CD8-positive, alpha-beta memory T cell (primary cell): ENCODE data around the gene EEPD1. TPM values are rescaled to one million over a fixed set of nuclear protein-coding genes. Genes with fewer than 3 reads are reported as not detected.

Experiments used
- CTCF ChIA-PET: fragments of 350-600 bp; sonication (Branson Sonifier 250); formaldehyde crosslinking; loops from one replicate; lab custom pipeline; 2021; ENCODE audit warnings: antibody characterized with exemption; lab: Charles Lee
- POLR2A ChIA-PET: fragments of 350-600 bp; sonication (Branson Sonifier 250); formaldehyde crosslinking; loops from one replicate; lab custom pipeline; 2021; ENCODE audit warnings: antibody characterized with exemption; lab: Charles Lee
- DNase-seq, 5 donors: peaks; one replicate each; pipeline versions ENCODE4 v3.0.0 to v3.0.0-alpha.2; 2020 to 2022; ENCODE audit warnings: mixed read lengths in 1 of 5
- H3K27ac ChIP-seq: one replicate; pipeline ENCODE4 v1.7.0; 2013; ENCODE audit warnings: low read depth, mild to moderate bottlenecking, low read length, moderate library complexity
- H3K27me3 ChIP-seq: 2 replicates; pipeline ENCODE4 v1.7.0; 2013; ENCODE audit warnings: low read length, mild to moderate bottlenecking; ENCODE audit not compliant: insufficient read depth, poor library complexity, severe bottlenecking
- H3K36me3 ChIP-seq: 2 replicates; pipeline ENCODE4 v1.7.0; 2013; ENCODE audit warnings: mild to moderate bottlenecking, low read length, moderate library complexity; ENCODE audit not compliant: insufficient read depth
- H3K4me1 ChIP-seq: 2 replicates; pipeline ENCODE4 v1.7.0; 2013; ENCODE audit warnings: mild to moderate bottlenecking, low read length, moderate library complexity; ENCODE audit not compliant: insufficient read depth
- H3K4me3 ChIP-seq: 2 replicates; pipeline ENCODE4 v1.7.0; 2013; ENCODE audit warnings: mild to moderate bottlenecking, low read length
- H3K9me3 ChIP-seq: 2 replicates; pipeline ENCODE4 v1.7.0; 2013; ENCODE audit warnings: mild to moderate bottlenecking, low read length
- H3K27ac Mint-ChIP-seq, 8 donors: one replicate each; pipeline ENCODE4 v1.8.0; 2020 to 2021; ENCODE audit warnings: mixed read lengths in 8 of 8, mild to moderate bottlenecking in 6 of 8, inconsistent platforms in 3 of 8, moderate library complexity in 3 of 8
- H3K27me3 Mint-ChIP-seq, 2 donors: one replicate each; pipeline ENCODE4 v1.8.0; 2020 to 2021; ENCODE audit warnings: mixed read lengths in 2 of 2, mild to moderate bottlenecking in 1 of 2, moderate library complexity in 1 of 2
- H3K36me3 Mint-ChIP-seq, 3 donors: one replicate each; pipeline ENCODE4 v1.8.0; 2020 to 2021; ENCODE audit warnings: mixed read lengths in 3 of 3, inconsistent platforms in 1 of 3, mild to moderate bottlenecking in 1 of 3
- H3K4me1 Mint-ChIP-seq, 3 donors: one replicate each; pipeline ENCODE4 v1.8.0; 2020 to 2021; ENCODE audit warnings: mixed read lengths in 3 of 3, inconsistent platforms in 1 of 3, mild to moderate bottlenecking in 1 of 3
- H3K4me3 Mint-ChIP-seq, 7 donors: one replicate each; pipeline ENCODE4 v1.8.0; 2020 to 2021; ENCODE audit warnings: mixed read lengths in 7 of 7, mild to moderate bottlenecking in 6 of 7, moderate library complexity in 4 of 7, inconsistent platforms in 2 of 7
- H3K9me3 Mint-ChIP-seq, 5 donors: one replicate each; pipeline ENCODE4 v1.8.0; 2020 to 2022; ENCODE audit warnings: mixed read lengths in 5 of 5, mild to moderate bottlenecking in 3 of 5, moderate library complexity in 2 of 5, inconsistent platforms in 1 of 5
- polyA plus RNA-seq: library from polyadenylated mRNA; unstranded; fragments of 300-500 nt; fragmentation: Illumina TruSeq; gene quantifications from one replicate; pipeline ENCODE4 v1.2.3, GENCODE V29; 2021
- total RNA-seq, 2 experiments: library from RNA; stranded (reverse); gene quantifications; one replicate each; pipeline ENCODE4 v1.2.3, GENCODE V29; 2021

The EEPD1 gene
- total and polyA plus RNA-seq, 3 experiments from 2014 or later, result 0.66 to 15.0 (median 0.84) TPM

DNA sequence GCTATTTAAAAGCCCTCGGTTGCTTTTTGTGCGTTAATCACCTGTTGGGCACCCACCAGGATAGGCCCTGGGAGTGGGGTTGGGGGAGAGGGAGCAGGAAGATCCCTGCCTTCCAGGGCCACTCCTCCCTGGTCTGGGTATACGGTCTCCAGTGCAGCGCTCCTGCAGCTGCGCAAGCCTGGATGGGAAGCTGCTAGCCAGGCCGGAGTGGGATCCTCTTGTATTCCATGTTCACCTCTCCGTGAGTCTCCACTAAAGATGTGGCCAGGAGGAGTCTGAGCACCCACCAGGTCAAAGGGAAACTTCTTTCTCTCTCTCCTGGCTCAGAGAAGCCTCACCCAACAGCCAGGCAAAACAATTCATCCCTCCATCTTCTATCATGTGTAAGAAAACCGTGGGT lies 157.8 kb downstream of the EEPD1 start:
- peaks cover 0 to 1% of the 10 kb centered on the region in 2 donors for H3K27me3 Mint-ChIP-seq
- Histone ChIP-seq H3K27me3 (no peaks in the 10 kb centered on the region), H3K27ac (no peak overlapping the region), H3K4me3 (no peak overlapping the region), H3K9me3 (no peaks in the 10 kb centered on the region), H3K4me1 (no peaks in the 10 kb centered on the region), H3K36me3 (no peaks in the 10 kb centered on the region)
- H3K27ac Mint-ChIP-seq, result no peak overlapping the region
- H3K36me3 Mint-ChIP-seq, result no peaks in the 10 kb centered on the region
- DNase-seq, result no peak
- no peak overlapping the region for H3K4me3 Mint-ChIP-seq
- ChIA-PET CTCF (no interaction called here), POLR2A (no interaction called here)
- H3K9me3 Mint-ChIP-seq, result no peaks in the 10 kb centered on the region
- peaks cover 0 to 4% (median 2%) of the 10 kb centered on the region in 3 donors for H3K4me1 Mint-ChIP-seq

DNA sequence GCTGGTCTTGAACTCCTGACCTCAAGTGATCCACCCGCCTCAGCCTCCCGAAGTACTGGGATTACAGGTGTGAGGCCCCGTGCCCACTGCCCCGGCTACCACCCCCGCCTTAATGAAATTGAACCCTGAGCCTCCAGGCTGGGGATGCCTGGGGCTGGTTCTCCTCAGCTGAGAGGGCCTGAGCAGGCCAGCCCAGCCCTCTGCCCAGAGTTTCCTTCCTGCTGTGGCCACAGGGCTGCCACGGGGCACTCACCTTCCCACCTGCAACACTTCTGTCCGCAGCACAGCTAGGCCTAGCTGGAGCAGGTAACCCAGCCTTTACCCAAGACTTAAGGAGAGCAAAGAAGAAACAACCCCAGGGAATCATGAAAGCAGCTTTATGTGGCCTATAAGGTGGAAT lies 158.5 kb downstream of the EEPD1 start:
- POLR2A ChIA-PET, result no interaction called here
- Histone ChIP-seq H3K9me3 (no peaks in the 10 kb centered on the region), H3K36me3 (no peaks in the 10 kb centered on the region), H3K4me1 (no peaks in the 10 kb centered on the region), H3K27ac (no peak overlapping the region), H3K27me3 (no peaks in the 10 kb centered on the region), H3K4me3 (no peak overlapping the region)
- Mint-ChIP-seq H3K4me3 (no peak overlapping the region), H3K4me1 (peaks cover 0 to 4% (median 2%) of the 10 kb centered on the region in 3 donors), H3K27me3 (peaks cover 0 to 1% of the 10 kb centered on the region in 2 donors), H3K36me3 (no peaks in the 10 kb centered on the region), H3K9me3 (no peaks in the 10 kb centered on the region), H3K27ac (no peak overlapping the region)
- no peak for DNase-seq
- CTCF ChIA-PET, result no interaction called here

DNA sequence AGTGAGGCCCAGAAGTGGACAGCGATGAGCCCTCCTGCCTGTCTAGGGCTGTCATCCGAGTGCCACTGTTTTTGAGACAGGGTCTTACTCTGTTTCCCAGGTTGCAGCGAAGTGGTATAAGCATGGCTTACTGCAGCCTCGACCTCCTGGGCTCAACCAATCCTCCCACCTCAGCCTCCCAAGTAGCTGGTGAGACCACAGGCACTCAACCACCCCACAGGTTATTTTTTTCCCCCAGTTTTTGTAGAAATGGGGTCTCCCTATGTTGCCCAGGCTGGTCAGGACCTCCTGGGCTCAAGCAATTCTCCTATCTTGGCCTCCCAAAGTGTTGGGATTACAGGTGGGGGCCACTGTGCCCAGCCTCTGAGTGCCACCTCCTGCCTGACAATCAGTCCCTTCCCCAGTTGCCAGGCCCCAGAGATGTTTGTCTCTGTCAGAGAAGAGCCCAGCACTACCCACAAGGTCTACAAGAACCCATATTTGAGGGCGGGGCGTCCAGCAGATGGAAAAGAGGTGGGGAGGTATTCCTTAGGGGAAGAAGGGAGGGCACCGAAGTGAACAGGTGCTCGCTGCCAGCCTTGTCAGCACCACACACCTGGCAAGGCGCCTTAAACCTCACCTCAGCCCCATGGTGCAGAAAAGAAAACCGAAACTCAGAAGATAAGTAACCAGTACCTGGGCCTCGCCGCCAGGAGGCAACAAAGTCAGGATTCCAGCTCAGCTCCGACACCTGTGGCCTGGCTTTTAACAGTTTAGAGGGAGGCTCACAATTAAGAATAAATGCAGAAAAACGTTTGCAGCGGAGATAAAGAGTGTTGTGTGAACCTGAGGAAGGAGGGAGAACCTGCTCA lies 159.2 kb downstream of the EEPD1 start:
- H3K9me3 Mint-ChIP-seq, result no peaks in the 10 kb centered on the region
- H3K27ac ChIP-seq, result no peak overlapping the region
- H3K36me3 ChIP-seq, result no peaks in the 10 kb centered on the region
- ChIA-PET POLR2A (no interaction called here), CTCF (interaction anchor here (1.2 kb wide), 1 partner anchor 54 kb away, joined by 4 read pairs; a partner anchor contains a TSS)
- H3K27me3 Mint-ChIP-seq, result peaks cover 0 to 1% of the 10 kb centered on the region in 2 donors
- H3K4me1 ChIP-seq, result no peaks in the 10 kb centered on the region
- H3K4me3 ChIP-seq, result no peak overlapping the region
- H3K27me3 ChIP-seq, result no peaks in the 10 kb centered on the region
- peaks cover 0 to 4% (median 2%) of the 10 kb centered on the region in 3 donors for H3K4me1 Mint-ChIP-seq
- peak overlapping the region in 1 of 8 donors; percentile 66 for H3K27ac Mint-ChIP-seq
- DNase-seq, result peak in 3 of 5 donors; percentile 13 to 64 (median 20)
- no peaks in the 10 kb centered on the region for H3K9me3 ChIP-seq
- H3K36me3 Mint-ChIP-seq, result no peaks in the 10 kb centered on the region
- peak overlapping the region in 2 of 7 donors; percentile 47 to 64 for H3K4me3 Mint-ChIP-seq

DNA sequence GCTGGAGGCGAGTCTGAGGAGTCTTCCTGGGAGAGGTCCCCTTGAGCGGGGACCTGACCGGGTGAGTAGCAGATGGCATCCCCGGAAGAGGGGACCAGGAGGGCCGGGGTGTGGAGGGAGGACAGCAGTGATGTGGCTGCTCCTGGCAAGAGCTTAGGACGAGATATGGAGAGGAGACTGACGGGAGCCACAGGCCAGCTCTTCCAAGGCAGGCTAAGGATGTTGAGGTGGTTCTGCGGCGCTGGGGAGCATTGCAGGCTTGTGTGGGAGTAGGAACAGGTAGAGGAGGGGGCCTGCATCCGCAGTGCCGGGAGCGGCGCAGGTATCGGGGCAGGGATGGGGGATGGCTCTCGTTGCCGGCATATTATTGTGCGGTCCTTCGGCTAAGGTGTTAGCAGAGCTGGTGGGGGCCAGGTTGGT lies 159.9 kb downstream of the EEPD1 start:
- H3K9me3 ChIP-seq, result no peaks in the 10 kb centered on the region
- no peak overlapping the region for H3K4me3 ChIP-seq
- peaks cover 0 to 1% of the 10 kb centered on the region in 2 donors for H3K27me3 Mint-ChIP-seq
- H3K4me1 ChIP-seq, result no peaks in the 10 kb centered on the region
- H3K27ac Mint-ChIP-seq, result peak overlapping the region in 1 of 8 donors; percentile 24
- H3K27ac ChIP-seq, result no peak overlapping the region
- no peaks in the 10 kb centered on the region for H3K9me3 Mint-ChIP-seq
- ChIA-PET CTCF (interaction anchor here (1.1 to 1.2 kb wide), 2 partner anchors 21 to 54 kb away, joined by 3 to 4 read pairs; a partner anchor contains a TSS), POLR2A (no interaction called here)
- H3K36me3 ChIP-seq, result no peaks in the 10 kb centered on the region
- peaks cover 0 to 4% (median 2%) of the 10 kb centered on the region in 3 donors for H3K4me1 Mint-ChIP-seq
- H3K36me3 Mint-ChIP-seq, result no peaks in the 10 kb centered on the region
- H3K27me3 ChIP-seq, result no peaks in the 10 kb centered on the region
- no peak overlapping the region for H3K4me3 Mint-ChIP-seq
- DNase-seq, result no peak

DNA sequence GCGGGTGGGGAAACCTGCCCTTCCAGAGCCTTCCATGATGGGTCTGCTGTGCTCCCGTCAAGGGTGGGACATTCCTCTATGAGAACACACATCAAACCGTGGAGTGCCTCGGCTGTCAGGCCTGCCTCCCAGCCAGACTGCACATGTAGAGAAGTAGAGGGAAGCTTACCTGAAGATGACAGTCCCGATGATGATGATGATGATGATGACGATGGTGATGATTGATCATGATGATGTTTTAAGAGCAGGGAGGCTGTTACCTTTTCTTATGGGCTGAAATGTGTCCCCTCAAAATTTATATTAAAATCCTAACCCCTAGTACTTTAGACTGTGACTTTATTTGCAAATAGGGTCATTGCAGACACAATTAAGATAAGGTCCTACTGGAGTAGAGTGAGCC lies 160.6 kb downstream of the EEPD1 start:
- H3K4me1 ChIP-seq, result no peaks in the 10 kb centered on the region
- Mint-ChIP-seq H3K27ac (no peak overlapping the region), H3K4me3 (no peak overlapping the region), H3K4me1 (peaks cover 0 to 4% (median 2%) of the 10 kb centered on the region in 3 donors), H3K27me3 (peaks cover 0 to 1% of the 10 kb centered on the region in 2 donors), H3K9me3 (no peaks in the 10 kb centered on the region), H3K36me3 (no peaks in the 10 kb centered on the region)
- H3K36me3 ChIP-seq, result no peaks in the 10 kb centered on the region
- DNase-seq, result no peak
- ChIA-PET CTCF (interaction anchor here (1.1 kb wide), 1 partner anchor 22 kb away, joined by 3 read pairs; no protein-coding TSS in a partner anchor), POLR2A (no interaction called here)
- no peak overlapping the region for H3K4me3 ChIP-seq
- H3K27ac ChIP-seq, result no peak overlapping the region
- H3K27me3 ChIP-seq, result no peaks in the 10 kb centered on the region
- no peaks in the 10 kb centered on the region for H3K9me3 ChIP-seq

DNA sequence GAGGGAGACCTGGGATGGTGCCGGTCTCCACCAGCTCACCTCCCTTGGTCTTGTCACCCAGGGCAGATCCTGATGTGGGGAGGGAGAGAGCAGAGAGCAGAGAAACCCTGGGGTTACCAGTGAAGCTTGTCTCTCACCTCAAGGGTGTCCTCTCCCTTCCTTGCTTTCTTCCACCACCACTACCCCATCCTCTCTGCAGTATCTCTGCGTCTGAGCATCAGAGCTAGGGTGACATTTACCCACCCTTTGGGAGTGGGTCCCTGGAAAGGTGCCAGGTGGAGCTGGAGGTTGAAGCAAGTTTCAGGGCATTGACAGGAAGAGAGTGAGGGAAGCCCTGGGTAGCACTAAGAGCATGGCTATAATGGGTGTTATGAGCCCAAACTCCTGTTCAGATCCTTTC lies 161.4 kb downstream of the EEPD1 start:
- H3K27me3 ChIP-seq, result peaks cover 3% of the 10 kb centered on the region
- no peaks in the 10 kb centered on the region for H3K9me3 ChIP-seq
- DNase-seq, result no peak
- H3K4me1 ChIP-seq, result no peaks in the 10 kb centered on the region
- Mint-ChIP-seq H3K27me3 (peaks cover under 1 to 1% of the 10 kb centered on the region in 2 donors), H3K27ac (no peak overlapping the region), H3K4me1 (peaks cover 0 to 4% (median 2%) of the 10 kb centered on the region in 3 donors), H3K9me3 (no peaks in the 10 kb centered on the region), H3K4me3 (no peak overlapping the region), H3K36me3 (no peaks in the 10 kb centered on the region)
- POLR2A ChIA-PET, result no interaction called here
- H3K27ac ChIP-seq, result no peak overlapping the region
- H3K4me3 ChIP-seq, result no peak overlapping the region
- no peaks in the 10 kb centered on the region for H3K36me3 ChIP-seq
- CTCF ChIA-PET, result interaction anchor here (1.0 to 1.8 kb wide), 2 partner anchors 10 to 397 kb away, joined by 3 to 4 read pairs; no protein-coding TSS in a partner anchor

DNA sequence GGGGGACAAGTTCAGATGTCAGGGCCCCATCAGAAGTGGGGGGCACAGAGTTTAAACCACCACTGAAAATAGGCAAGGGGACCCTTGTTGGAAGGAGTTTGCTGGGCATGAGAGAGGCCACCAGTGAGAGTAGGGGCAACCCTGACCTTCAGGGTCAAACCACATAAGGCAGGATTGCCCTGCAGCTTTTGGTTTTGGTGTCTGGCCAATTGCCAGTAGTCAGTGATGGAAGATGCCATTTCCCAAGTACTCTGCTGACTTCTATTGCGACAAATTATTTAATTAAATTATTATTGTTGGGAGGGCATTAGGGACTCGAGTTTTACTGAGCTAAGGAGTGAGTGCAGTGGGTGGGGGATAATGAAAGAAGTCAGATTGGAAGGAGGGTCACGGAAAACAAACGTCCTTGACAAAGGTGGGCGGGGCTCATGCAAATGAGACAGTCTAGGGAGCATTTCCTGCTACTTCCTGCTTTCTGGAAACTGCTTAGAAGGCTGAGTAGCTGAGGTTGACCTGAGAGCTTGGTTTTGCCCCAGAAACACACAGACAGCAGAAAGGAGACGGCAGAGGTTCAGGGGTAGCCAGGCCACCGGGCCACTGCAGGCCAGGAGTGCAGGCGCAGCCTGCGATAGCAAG lies 162.4 kb downstream of the EEPD1 start:
- H3K36me3 ChIP-seq, result no peaks in the 10 kb centered on the region
- Mint-ChIP-seq H3K36me3 (no peaks in the 10 kb centered on the region), H3K27me3 (peaks cover 1 to 9% of the 10 kb centered on the region in 2 donors), H3K27ac (no peak overlapping the region), H3K4me3 (no peak overlapping the region), H3K4me1 (peaks cover 0 to 4% (median 2%) of the 10 kb centered on the region in 3 donors), H3K9me3 (no peaks in the 10 kb centered on the region)
- H3K4me3 ChIP-seq, result no peak overlapping the region
- POLR2A ChIA-PET, result no interaction called here
- no peak for DNase-seq
- H3K4me1 ChIP-seq, result no peaks in the 10 kb centered on the region
- CTCF ChIA-PET, result interaction anchor here (1.2 to 1.8 kb wide), 3 partner anchors 24 to 398 kb away, joined by 4 read pairs; no protein-coding TSS in a partner anchor
- no peak overlapping the region for H3K27ac ChIP-seq
- no peaks in the 10 kb centered on the region for H3K9me3 ChIP-seq
- peaks cover 3% of the 10 kb centered on the region for H3K27me3 ChIP-seq

DNA sequence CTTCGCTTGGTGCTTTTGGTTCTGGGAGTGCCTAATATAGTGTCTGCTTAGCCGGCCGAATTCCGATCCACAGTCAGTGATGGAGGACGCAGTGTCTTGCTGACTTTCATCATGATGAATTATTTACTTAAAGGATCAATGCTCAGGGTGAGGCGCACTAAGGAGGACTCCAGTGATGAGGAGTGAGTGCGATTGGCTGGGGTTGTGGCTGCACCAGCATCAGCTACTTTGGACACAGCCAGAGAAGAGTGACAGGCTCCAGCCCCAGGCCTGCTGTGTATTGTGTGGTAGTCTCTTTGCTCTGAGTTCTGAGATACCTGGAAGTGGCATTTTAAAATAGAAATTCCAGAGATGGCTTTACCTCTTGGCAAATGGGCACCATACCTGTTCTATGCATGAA lies 163.3 kb downstream of the EEPD1 start:
- Histone ChIP-seq H3K4me3 (no peak overlapping the region), H3K4me1 (no peaks in the 10 kb centered on the region), H3K27ac (no peak overlapping the region), H3K27me3 (peaks cover 3% of the 10 kb centered on the region), H3K9me3 (no peaks in the 10 kb centered on the region), H3K36me3 (no peaks in the 10 kb centered on the region)
- H3K27me3 Mint-ChIP-seq, result peaks cover 4 to 13% of the 10 kb centered on the region in 2 donors
- H3K9me3 Mint-ChIP-seq, result no peaks in the 10 kb centered on the region
- no peaks in the 10 kb centered on the region for H3K36me3 Mint-ChIP-seq
- no peak overlapping the region for H3K4me3 Mint-ChIP-seq
- no peak overlapping the region for H3K27ac Mint-ChIP-seq
- peaks cover 0 to 4% (median 2%) of the 10 kb centered on the region in 3 donors for H3K4me1 Mint-ChIP-seq
- DNase-seq, result no peak
- ChIA-PET CTCF (interaction anchor here (1.2 to 1.5 kb wide), 2 partner anchors 24 to 331 kb away, joined by 4 read pairs; no protein-coding TSS in a partner anchor), POLR2A (no interaction called here)
